ENCODE measurements around the gene VAC14. TPM values are rescaled to one million over a fixed set of nuclear protein-coding genes. Genes with fewer than 3 reads are reported as not detected.

Gene VAC14
- polyA plus RNA-seq, 2 of the 4 experiments (the other 2 are of a cell fraction): 25.3 to 27.0 TPM

- FAIRE-seq: no peak
- Histone ChIP-seq H3K4me2 (peak within 1 kb of the TSS; percentile 97), H3K4me1 (peaks cover 84% of the 10 kb centered on the region), H3K27ac (peak within 1 kb of the TSS; percentile 92 to 97), H3K9me3 (no peaks in the 10 kb centered on the region), H3K4me3 (peak within 1 kb of the TSS; percentile 84)
- DNase-seq (ENCODE audit: low read depth in 1 of 2, low spot score in 1 of 2): peak; percentile 71 to 72
- 0% methylated on average over 9 of the region's 72 CpGs for WGBS (ENCODE audit: missing lambda C conversion rate)
- ChIA-PET POLR2A (interaction anchor here (1.0 kb wide), 1 partner anchor 85 kb away, joined by 4 read pairs; no protein-coding TSS in a partner anchor), CTCF (interaction anchor here (23.4 kb wide), 1 partner anchor 86 kb away, joined by 463 read pairs; no protein-coding TSS in a partner anchor)
- peak; percentile 41 to 51 for ATAC-seq
- no peak for TF ChIP-seq FOSB (CRISPR knock-in tag; IDR thresholded peaks at IDR 0.05)
- TF ChIP-seq NPAS2 (CRISPR knock-in tag; IDR thresholded peaks at IDR 0.05; ENCODE audit: borderline replicate concordance): no peak
- no peak for TF ChIP-seq KDM1A (IDR thresholded peaks at IDR 0.05; ENCODE audit: low read depth)
- TF ChIP-seq TP53 (CRISPR knock-in tag; IDR thresholded peaks at IDR 0.05): no peak
- no peak for TF ChIP-seq CEBPB (IDR thresholded peaks at IDR 0.05)
- TF ChIP-seq RAD21 (conservative IDR thresholded peaks at IDR 0.05 in 1 of 2, IDR thresholded peaks at IDR 0.05 in 1 of 2): 0 out of 5 replicates have a peak, but pooled peaks of 1 of the 2 experiments have one; percentile 21
- TF ChIP-seq RFX5 (IDR thresholded peaks at IDR 0.05): no peak
- no peak for TF ChIP-seq REST (IDR thresholded peaks at IDR 0.05)
- no peak for TF ChIP-seq MAFK (IDR thresholded peaks at IDR 0.05; ENCODE audit: partially characterized antibody)
- TF ChIP-seq MAZ (IDR thresholded peaks at IDR 0.05; ENCODE audit: borderline replicate concordance, low read depth, low read length): no peak; the same call in 1 of the 2 replicates
- no peak for TF ChIP-seq EHF (CRISPR knock-in tag; IDR thresholded peaks at IDR 0.05)
- TF ChIP-seq HOXB5 (CRISPR knock-in tag; IDR thresholded peaks at IDR 0.05): no peak
- TF ChIP-seq, protein P1, sequence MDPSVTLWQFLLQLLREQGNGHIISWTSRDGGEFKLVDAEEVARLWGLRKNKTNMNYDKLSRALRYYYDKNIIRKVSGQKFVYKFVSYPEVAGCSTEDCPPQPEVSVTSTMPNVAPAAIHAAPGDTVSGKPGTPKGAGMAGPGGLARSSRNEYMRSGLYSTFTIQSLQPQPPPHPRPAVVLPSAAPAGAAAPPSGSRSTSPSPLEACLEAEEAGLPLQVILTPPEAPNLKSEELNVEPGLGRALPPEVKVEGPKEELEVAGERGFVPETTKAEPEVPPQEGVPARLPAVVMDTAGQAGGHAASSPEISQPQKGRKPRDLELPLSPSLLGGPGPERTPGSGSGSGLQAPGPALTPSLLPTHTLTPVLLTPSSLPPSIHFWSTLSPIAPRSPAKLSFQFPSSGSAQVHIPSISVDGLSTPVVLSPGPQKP (IDR thresholded peaks at IDR 0.05; ENCODE audit: low read depth, low read length): no peak
- no peak for TF ChIP-seq ZFP36 (IDR thresholded peaks at IDR 0.05; ENCODE audit: borderline replicate concordance, partially characterized antibody)
- TF ChIP-seq EP300 (IDR thresholded peaks at IDR 0.05): no peak
- TF ChIP-seq MAX (IDR thresholded peaks at IDR 0.05): peak; percentile 50
- TF ChIP-seq FOSL2 (IDR thresholded peaks at IDR 0.05): no peak
- TF ChIP-seq FOSL2 (CRISPR knock-in tag; IDR thresholded peaks at IDR 0.05): no peak
- TF ChIP-seq CHD4 (IDR thresholded peaks at IDR 0.05; ENCODE audit: borderline replicate concordance): no peak
- TF ChIP-seq SMC3 (IDR thresholded peaks at IDR 0.05): 0 out of 3 replicates have a peak, but pooled peaks have one; percentile 11
- no peak for TF ChIP-seq HOXA7 (CRISPR knock-in tag; IDR thresholded peaks at IDR 0.05)
- no peak for TF ChIP-seq FOXS1 (CRISPR knock-in tag; IDR thresholded peaks at IDR 0.05)
- TF ChIP-seq, protein P2, sequence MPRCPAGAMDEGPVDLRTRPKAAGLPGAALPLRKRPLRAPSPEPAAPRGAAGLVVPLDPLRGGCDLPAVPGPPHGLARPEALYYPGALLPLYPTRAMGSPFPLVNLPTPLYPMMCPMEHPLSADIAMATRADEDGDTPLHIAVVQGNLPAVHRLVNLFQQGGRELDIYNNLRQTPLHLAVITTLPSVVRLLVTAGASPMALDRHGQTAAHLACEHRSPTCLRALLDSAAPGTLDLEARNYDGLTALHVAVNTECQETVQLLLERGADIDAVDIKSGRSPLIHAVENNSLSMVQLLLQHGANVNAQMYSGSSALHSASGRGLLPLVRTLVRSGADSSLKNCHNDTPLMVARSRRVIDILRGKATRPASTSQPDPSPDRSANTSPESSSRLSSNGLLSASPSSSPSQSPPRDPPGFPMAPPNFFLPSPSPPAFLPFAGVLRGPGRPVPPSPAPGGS (IDR thresholded peaks at IDR 0.05): 0 out of 3 replicates have a peak, but pooled peaks have one; percentile 21
- TF ChIP-seq BHLHE40 (IDR thresholded peaks at IDR 0.05; ENCODE audit: low read depth, low read length): no peak
- TF ChIP-seq NR3C1 (IDR thresholded peaks at IDR 0.05): no peak
- TF ChIP-seq, protein P3, sequence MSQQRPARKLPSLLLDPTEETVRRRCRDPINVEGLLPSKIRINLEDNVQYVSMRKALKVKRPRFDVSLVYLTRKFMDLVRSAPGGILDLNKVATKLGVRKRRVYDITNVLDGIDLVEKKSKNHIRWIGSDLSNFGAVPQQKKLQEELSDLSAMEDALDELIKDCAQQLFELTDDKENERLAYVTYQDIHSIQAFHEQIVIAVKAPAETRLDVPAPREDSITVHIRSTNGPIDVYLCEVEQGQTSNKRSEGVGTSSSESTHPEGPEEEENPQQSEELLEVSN (IDR thresholded peaks at IDR 0.05; ENCODE audit: borderline replicate concordance, low read depth): no peak
- TF ChIP-seq JUN (IDR thresholded peaks at IDR 0.05): peak; percentile 33 to 41; a peak in 2 of 5 replicates
- no peak for TF ChIP-seq KDM5A (IDR thresholded peaks at IDR 0.05)
- no peak for TF ChIP-seq HDAC2 (IDR thresholded peaks at IDR 0.05)
- TF ChIP-seq, protein P4, sequence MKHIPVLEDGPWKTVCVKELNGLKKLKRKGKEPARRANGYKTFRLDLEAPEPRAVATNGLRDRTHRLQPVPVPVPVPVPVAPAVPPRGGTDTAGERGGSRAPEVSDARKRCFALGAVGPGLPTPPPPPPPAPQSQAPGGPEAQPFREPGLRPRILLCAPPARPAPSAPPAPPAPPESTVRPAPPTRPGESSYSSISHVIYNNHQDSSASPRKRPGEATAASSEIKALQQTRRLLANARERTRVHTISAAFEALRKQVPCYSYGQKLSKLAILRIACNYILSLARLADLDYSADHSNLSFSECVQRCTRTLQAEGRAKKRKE (CRISPR knock-in tag; IDR thresholded peaks at IDR 0.05; ENCODE audit: low read depth): no peak
- no peak for TF ChIP-seq ZSCAN20 (CRISPR knock-in tag; IDR thresholded peaks at IDR 0.05)
- no peak for TF ChIP-seq ESRRA (IDR thresholded peaks at IDR 0.05; ENCODE audit: borderline replicate concordance, low read length)
- no peak for TF ChIP-seq GATA3 (IDR thresholded peaks at IDR 0.05; ENCODE audit: borderline replicate concordance)
- TF ChIP-seq EHMT2 (IDR thresholded peaks at IDR 0.05; ENCODE audit: low read depth): no peak
- no peak for TF ChIP-seq RARB (CRISPR knock-in tag; IDR thresholded peaks at IDR 0.05)
- TF ChIP-seq NFE2L2 (conservative IDR thresholded peaks at IDR 0.05; ENCODE audit: low read length): no peak
Observed at GRCh38 chr16:70685938-70686375, 115.0 kb downstream of the VAC14 start, which contains the start of gene MTSS2. Gene MTSS2, minus strand, starts transcription at chr16:70686053. Its CDS starts 262 bp downstream, at chr16:70685791.

Data from A549 (cell line).